CD4-positive, alpha-beta T cell treated with Interleukin-12 subunit alpha and Interleukin-12 subunit beta, for 1 hour (primary cell): ENCODE results near the gene ST7.

Source experiments
- DNase-seq: peaks from one replicate; pipeline ENCODE4 v3.0.0-alpha.2; 2020

Gene ST7

GRCh38 chr7:117249696-117250095 lies 296.4 kb downstream of the ST7 start:
- no peak for DNase-seq

GRCh38 chr7:117250245-117250644 lies 296.9 kb downstream of the ST7 start:
- no peak for DNase-seq

- DNase-seq = no peak
Observed at GRCh38 chr7:117250801-117251200, 297.5 kb downstream of the ST7 start.

- DNase-seq = no peak
Observed at GRCh38 chr7:117251687-117252086, 298.4 kb downstream of the ST7 start.

- no peak for DNase-seq
Observed at GRCh38 chr7:117259615-117260014, 306.3 kb downstream of the ST7 start.

- no peak for DNase-seq
Observed at GRCh38 chr7:117262546-117262945, 309.2 kb downstream of the ST7 start.

- no peak for DNase-seq
Observed at GRCh38 chr7:117264716-117265115, 311.4 kb downstream of the ST7 start.

GRCh38 chr7:117269417-117269816 lies 316.1 kb downstream of the ST7 start:
- no peak for DNase-seq

GRCh38 chr7:117269886-117270285 lies 316.6 kb downstream of the ST7 start:
- DNase-seq = no peak

- no peak for DNase-seq
Observed at GRCh38 chr7:117270371-117270770, 317.1 kb downstream of the ST7 start.

GRCh38 chr7:117271566-117271965 lies 318.3 kb downstream of the ST7 start:
- no peak for DNase-seq

- DNase-seq = no peak
Observed at GRCh38 chr7:117272017-117272759, 318.9 kb downstream of the ST7 start.

- no peak for DNase-seq
Observed at GRCh38 chr7:117273325-117273724, 320.0 kb downstream of the ST7 start.

- DNase-seq = no peak
Observed at GRCh38 chr7:117273814-117274225, 320.5 kb downstream of the ST7 start.

- no peak for DNase-seq
Observed at GRCh38 chr7:117274951-117275350, 321.6 kb downstream of the ST7 start.

- DNase-seq = no peak
Observed at GRCh38 chr7:117277576-117277975, 324.3 kb downstream of the ST7 start.

- DNase-seq = no peak
Observed at GRCh38 chr7:117278040-117278439, 324.7 kb downstream of the ST7 start.

- no peak for DNase-seq
Observed at GRCh38 chr7:117279203-117279602, 325.9 kb downstream of the ST7 start.
